Esophagus mucosa (tissue), 1 donor: ENCODE results near the gene TNFRSF6B. TPM values are rescaled to one million over a fixed set of nuclear protein-coding genes. Genes with fewer than 3 reads are reported as not detected.

Source experiments
- ATAC-seq: fragments of 200-7000 bp; cut with Tn5 transposase; one replicate; pipeline ENCODE4 v1.9.1; 2020
- total RNA-seq: library from RNA; stranded (reverse); gene quantifications from one replicate; pipeline ENCODE4 v1.2.4, GENCODE V29; 2023
- donor health status: DM: yes; HTN: yes; CAD: no.

Gene TNFRSF6B
- total RNA-seq, 1 donor from 2014 or later: 4.5 TPM

DNA sequence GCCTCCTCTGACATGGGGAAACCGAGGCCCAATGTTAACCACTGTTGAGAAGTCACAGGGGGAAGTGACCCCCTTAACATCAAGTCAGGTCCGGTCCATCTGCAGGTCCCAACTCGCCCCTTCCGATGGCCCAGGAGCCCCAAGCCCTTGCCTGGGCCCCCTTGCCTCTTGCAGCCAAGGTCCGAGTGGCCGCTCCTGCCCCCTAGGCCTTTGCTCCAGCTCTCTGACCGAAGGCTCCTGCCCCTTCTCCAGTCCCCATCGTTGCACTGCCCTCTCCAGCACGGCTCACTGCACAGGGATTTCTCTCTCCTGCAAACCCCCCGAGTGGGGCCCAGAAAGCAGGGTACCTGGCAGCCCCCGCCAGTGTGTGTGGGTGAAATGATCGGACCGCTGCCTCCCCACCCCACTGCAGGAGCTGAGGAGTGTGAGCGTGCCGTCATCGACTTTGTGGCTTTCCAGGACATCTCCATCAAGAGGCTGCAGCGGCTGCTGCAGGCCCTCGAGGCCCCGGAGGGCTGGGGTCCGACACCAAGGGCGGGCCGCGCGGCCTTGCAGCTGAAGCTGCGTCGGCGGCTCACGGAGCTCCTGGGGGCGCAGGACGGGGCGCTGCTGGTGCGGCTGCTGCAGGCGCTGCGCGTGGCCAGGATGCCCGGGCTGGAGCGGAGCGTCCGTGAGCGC is 1.6 kb downstream of the TNFRSF6B start:
- no peak for ATAC-seq

DNA sequence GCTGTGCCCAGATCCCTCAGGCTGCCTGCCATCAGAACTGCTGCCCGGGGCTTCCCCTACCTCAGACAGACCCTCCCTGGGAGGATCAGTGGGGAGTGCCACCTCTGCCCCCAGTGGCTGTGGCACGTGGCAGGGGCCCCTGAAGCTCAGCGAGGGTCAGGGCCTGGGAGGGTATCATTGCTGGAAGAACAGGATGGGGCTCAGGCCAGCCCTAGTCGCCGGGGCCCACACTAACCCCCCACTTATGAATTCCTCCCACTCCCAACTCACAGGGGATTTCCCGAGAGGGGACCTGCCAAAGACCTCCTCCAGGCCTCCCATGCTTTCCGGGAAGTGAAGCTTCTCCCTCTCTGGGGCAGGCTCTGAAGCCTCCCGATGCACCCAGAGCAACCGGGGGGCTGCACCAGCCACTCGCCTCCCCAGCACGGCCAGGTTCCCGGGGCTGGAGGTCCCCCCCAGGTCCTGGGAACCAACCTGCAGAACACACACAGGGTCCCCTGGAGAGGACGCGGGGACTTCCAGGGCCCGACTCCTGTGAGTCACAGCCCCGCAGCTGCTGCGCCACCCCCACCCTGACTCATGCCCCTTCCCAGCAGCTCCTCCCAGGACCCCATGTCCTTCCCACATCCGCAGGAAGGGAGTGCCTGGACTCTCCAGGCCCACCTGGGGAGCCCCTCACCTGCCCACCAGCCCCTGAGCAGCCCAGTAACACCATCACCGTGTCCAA is 2.5 kb downstream of the TNFRSF6B start:
- ATAC-seq: peak; percentile 63

DNA sequence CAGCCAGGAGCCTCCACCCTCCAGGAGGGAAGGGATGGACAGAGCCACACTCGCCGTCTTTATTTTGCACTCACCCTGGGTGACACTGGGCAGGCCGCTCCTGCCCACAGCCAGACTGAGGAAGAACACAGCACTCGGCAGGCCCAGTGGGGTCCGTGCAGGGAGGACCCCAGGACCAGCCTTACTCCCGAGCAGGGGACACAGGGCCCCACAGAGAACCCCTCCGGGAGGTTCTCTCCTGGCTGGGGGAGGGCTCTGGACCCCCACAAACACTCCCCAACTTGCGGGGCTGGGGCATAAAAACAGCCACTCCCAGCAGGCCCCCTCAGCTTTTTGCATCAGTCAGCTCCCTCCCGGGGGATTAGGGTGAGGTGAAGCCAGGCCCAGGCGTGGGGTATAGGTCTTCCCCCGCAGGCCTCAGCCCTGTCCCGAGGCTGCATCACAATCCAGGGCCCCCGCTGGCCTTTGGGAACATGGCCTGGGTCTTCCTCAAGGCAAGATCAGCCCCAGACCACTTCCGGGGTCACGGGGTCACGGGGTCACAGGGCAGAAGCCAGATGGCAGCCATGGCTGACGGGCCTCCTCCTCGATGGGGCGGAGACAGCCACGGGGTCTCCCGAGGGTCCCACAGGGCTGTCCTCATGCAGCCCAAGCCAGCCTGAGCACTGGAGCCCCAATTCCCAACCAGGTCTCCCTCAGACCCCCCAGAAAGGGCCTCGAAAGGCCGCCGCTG is 3.2 kb downstream of the TNFRSF6B start:
- ATAC-seq: no peak

DNA sequence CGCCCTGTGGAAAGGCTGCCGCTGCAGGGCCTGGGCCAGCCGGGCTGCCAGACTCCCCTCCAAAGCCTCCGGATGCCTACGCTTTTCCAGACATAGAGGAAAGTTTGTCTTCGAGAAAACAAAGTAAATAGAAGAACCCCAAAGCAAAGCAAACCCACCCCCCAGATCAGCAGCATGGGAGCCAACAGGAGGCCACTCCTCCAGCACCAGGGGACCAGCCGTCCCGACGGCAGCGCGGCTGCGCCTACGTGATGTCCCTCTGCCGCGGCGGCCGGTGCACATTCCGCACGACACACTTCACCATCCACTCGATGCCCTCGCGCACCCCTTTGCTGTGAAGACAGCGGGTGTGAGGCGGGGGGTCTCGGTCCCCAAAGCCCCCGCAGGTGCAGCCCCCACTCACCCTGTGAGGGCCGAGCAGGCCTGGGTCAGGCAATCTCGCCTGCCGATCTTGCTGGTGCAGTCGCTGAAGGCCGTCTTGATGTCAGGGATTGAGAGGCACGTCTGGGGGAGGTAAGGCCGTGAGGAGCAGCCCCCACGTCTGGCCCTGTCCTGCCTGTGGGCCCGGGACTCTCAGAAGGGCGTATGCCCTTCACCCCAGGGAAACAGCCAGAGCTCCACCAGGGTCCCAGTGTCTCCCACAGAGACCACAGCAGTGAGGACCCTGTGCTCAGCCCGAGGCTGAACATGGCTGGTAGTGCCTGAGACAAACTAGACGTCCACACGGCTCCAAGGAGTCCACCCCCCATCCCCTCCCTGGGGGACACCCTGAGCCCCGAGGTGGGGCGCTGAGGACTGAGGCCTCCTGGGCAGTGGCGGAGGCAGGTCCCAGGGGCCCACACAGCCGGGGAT is 4.0 kb downstream of the TNFRSF6B start:
- ATAC-seq: no peak

- no peak for ATAC-seq
Observed at GRCh38 chr20:63701051-63701328, 4.5 kb downstream of the TNFRSF6B start.

DNA sequence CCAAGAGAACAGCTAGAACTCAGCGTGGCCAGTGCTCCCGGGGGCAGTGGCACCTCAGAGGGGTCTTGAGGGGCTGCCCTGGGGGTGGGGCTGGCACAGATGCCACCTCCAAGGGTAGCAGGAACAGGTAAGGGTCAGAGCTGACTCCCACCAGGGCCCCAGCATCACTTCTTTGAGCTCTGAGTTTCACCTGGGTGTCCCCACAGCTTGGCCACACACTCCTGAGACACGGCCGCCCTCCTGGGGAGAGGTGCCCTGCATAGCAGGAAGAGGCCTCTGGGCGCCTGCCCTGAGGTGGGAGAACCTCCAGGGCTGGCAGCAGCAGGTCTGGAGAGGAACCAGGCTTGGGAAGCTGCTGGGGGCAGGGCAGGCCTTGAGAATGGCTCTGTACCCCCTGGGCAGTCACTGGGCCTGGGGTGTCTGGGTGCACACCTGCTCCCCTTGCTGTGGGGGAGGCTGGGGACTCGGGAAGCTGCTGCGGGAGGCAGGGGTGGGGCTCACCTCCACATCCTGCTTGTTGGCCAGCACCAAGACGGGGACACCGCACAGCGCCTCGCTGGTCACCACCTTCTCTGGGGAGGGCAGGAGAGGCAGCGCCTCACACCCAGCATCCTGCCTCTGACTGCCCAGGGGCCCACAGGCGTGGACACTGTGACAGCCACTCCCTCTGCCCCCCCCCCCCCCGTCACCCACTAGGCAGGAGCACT is 5.0 kb downstream of the TNFRSF6B start:
- no peak for ATAC-seq

- ATAC-seq: no peak
Observed at GRCh38 chr20:63702036-63702665, 5.7 kb downstream of the TNFRSF6B start.

- no peak for ATAC-seq
Observed at GRCh38 chr20:63702751-63703470, 6.5 kb downstream of the TNFRSF6B start.

DNA sequence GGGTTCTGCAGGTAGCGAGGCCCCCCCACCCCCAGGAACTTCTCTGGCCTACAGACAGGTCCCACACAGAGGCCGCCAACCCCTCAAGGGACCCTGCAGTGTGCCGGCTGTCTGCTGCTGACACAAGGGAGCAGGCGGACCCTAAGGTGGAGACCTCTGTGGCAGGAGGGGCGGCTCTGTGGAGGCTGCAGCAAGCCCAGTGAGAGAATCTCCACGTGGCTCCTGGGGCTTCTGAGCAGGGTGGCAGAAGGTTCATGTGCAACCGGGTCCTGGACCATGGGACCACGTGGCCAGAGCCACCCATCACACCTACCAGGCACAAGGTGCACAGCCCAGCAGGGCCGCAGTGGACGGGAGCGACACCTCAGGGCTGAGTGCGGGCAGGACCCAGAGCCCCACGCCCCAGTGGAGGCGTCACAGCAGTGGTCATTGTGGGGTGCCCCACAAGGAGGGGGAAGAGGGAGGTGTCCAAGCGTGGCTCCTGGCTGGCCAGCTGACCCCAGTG is 7.1 kb downstream of the TNFRSF6B start:
- ATAC-seq: no peak

DNA sequence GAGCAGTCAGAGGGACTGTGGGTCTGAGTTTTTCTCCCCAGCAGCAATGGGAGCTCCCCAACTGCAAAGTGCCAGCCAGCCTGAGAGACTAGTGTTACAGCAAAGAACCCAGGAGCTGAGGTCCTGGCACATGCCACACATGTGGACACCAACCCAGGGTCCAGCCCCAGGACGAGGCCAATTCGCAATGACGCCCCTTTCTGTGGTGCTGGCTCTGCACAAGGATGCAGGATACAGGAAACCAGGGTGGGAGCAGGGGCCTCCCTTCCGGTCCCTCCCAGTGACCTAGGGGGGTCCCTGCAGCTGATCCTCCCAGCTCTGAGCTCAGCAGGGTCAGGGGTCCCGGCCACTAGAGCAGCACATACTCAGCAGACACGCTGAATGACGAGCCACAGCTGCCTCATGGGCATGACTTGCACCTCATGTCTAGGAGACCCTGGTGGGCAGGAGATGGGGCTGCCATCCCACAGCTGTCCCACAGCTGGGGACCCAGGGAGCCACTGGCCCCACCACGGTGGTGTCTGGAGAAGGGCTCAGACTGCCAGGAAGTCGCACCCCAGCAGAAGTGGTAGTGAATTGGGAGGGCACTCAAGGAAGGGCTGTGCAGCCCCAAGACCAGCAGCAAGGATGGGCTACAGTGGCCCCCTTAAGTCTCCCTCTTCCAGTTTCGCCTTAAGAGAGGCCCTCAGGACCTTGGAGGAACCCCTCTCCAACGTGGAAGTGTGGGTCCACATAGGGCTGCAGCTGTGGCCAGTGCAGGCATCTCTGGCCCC is 7.7 kb downstream of the TNFRSF6B start:
- no peak for ATAC-seq

GRCh38 chr20:63704749-63705117 is 8.3 kb downstream of the TNFRSF6B start:
- no peak for ATAC-seq

- ATAC-seq: no peak
Observed at GRCh38 chr20:63705232-63706026, 9.0 kb downstream of the TNFRSF6B start.

- no peak for ATAC-seq
Observed at GRCh38 chr20:63706027-63706695, 9.7 kb downstream of the TNFRSF6B start.

GRCh38 chr20:63706852-63707557 is 10.6 kb downstream of the TNFRSF6B start:
- ATAC-seq: peak; percentile 55

DNA sequence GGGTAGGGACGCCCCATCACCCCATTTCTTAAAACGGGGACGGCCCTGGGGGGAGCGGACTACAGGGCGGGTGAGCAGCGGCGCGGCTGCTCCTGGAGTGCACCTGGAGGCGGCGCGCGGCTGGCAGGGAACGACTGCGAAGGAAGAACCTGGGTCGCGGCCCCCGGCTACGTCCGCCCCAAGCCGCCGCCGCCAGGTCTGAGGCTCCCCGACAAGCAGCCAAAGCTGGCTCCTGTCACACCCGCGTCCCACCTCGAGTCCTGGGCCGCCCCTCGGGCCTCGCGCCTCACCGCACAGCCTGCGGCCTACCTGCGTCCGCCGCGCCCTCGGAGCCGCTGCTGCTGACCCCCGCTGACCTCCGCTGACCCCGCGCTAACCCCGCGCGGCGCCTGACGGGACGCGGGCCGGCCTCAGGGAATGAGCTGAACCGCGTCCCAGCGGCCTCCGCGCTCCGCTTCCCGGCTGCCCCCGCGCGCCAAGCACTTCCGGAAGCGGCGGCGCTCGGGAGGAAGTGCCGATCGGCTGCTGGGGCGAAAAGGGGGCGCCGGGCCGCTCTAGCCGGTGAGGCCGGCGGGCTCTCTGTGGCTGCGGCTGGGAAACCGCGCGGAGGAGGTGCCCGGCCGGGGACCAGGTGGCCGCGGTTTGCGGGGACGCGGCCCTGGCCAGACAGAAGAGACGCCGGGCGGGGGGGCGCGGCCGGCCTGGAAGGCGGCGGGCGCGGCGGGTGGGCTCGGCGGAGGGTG is 11.3 kb downstream of the TNFRSF6B start, which contains the start of the genes ARFRP1 and ZGPAT:
Gene ARFRP1, minus strand, starts transcription at position 419 of the 743 bp plus-strand sequence. CDS start 885 bp downstream, outside the sequence.
Gene ZGPAT, plus strand, starts transcription at position 482 of the 743 bp plus-strand sequence. CDS start 542 bp downstream, outside the sequence.
- ATAC-seq: peak; percentile 91

GRCh38 chr20:63708301-63709148 is 12.1 kb downstream of the TNFRSF6B start:
- peak; percentile 8 for ATAC-seq
